ENCODE measurements around the gene OR10R2. TPM values are rescaled to one million over a fixed set of nuclear protein-coding genes. Genes with fewer than 3 reads are reported as not detected.
A peak's percentile ranks its signal among the peaks of the same experiment; 100 is the strongest.

Gene OR10R2
- total and polyA plus RNA-seq, 2 experiments from 2014 or later, result not detected

GRCh38 chr1:158493054-158493453, 21.0 kb downstream of the OR10R2 start:
- H4K20me1 ChIP-seq (ENCODE audit: insufficient read depth, poor library complexity, severe bottlenecking), result no peaks in the 10 kb centered on the region
- TF ChIP-seq CTCF (IDR thresholded peaks at IDR 0.05; ENCODE audit: poor library complexity) (no peak), EZH2phosphoT487 (IDR thresholded peaks at IDR 0.05; ENCODE audit: low read depth, severe bottlenecking, unreplicated experiment) (no peak), EZH2 (IDR thresholded peaks at IDR 0.05; ENCODE audit: borderline replicate concordance) (no peak)
- no peaks in the 10 kb centered on the region for H3K36me3 ChIP-seq (replicated peaks; ENCODE audit: insufficient read depth, low read depth)
- no peaks in the 10 kb centered on the region for H3K79me2 ChIP-seq
- H3K4me3 ChIP-seq, result no peak overlapping the region
- H3K9me3 ChIP-seq (ENCODE audit: low read depth), result no peaks in the 10 kb centered on the region
- H3K4me2 ChIP-seq, result no peak overlapping the region
- DNase-seq (ENCODE audit: low spot score), result no peak
- H3K4me1 ChIP-seq (ENCODE audit: insufficient read depth), result no peaks in the 10 kb centered on the region
- no peaks in the 10 kb centered on the region for H3K9me2 ChIP-seq (replicated peaks; ENCODE audit: insufficient read depth)
- H3K27me3 ChIP-seq, result no peaks in the 10 kb centered on the region
- WGBS (ENCODE audit: low lambda C conversion rate, missing lambda C conversion rate), result 80% methylated on average over 3 of the region's 3 CpGs
- H2AFZ ChIP-seq, result no peak overlapping the region
- H3K27ac ChIP-seq, result no peak overlapping the region

DNA sequence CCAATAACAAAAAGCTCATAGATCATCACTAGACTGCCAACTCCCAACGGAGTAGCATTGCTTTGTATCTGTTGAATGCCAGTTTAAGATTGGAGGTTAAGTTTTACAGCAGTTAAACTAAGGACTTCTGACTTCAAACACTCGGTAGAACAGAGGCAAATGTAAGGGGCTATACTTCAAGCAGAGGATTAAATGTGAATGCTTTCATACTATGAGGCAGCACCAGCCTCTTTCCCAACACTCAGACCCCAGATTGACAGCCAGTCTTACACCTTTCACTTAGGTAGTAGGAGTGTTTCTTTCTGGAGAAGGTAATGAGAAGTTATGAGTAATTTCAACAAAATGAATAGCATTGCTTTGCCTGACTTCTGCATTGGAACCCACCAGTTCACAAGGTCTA, 22.8 kb downstream of the OR10R2 start:
- Histone ChIP-seq H3K4me2 (no peak overlapping the region), H2AFZ (no peak overlapping the region), H4K20me1 (ENCODE audit: insufficient read depth, poor library complexity, severe bottlenecking) (no peaks in the 10 kb centered on the region), H3K9me2 (replicated peaks; ENCODE audit: insufficient read depth) (no peaks in the 10 kb centered on the region), H3K36me3 (replicated peaks; ENCODE audit: insufficient read depth, low read depth) (no peaks in the 10 kb centered on the region), H3K27ac (no peak overlapping the region), H3K4me3 (no peak overlapping the region), H3K9me3 (ENCODE audit: low read depth) (no peaks in the 10 kb centered on the region), H3K4me1 (ENCODE audit: insufficient read depth) (no peaks in the 10 kb centered on the region), H3K79me2 (no peaks in the 10 kb centered on the region), H3K27me3 (no peaks in the 10 kb centered on the region)
- no peak for DNase-seq (ENCODE audit: low spot score)
- TF ChIP-seq EZH2phosphoT487 (IDR thresholded peaks at IDR 0.05; ENCODE audit: low read depth, severe bottlenecking, unreplicated experiment) (no peak), EZH2 (IDR thresholded peaks at IDR 0.05; ENCODE audit: borderline replicate concordance) (no peak), CTCF (IDR thresholded peaks at IDR 0.05; ENCODE audit: poor library complexity) (no peak)
- WGBS (ENCODE audit: low lambda C conversion rate, missing lambda C conversion rate), result 60% methylated on average over 2 of the region's 2 CpGs

GRCh38 chr1:158496374-158496773, 24.4 kb downstream of the OR10R2 start:
- peak; percentile 19 for DNase-seq (ENCODE audit: low spot score)
- Histone ChIP-seq H3K9me3 (ENCODE audit: low read depth) (no peaks in the 10 kb centered on the region), H3K4me1 (ENCODE audit: insufficient read depth) (no peaks in the 10 kb centered on the region), H3K4me2 (no peak overlapping the region), H3K79me2 (no peaks in the 10 kb centered on the region), H3K27me3 (no peaks in the 10 kb centered on the region), H4K20me1 (ENCODE audit: insufficient read depth, poor library complexity, severe bottlenecking) (no peaks in the 10 kb centered on the region), H3K27ac (no peak overlapping the region), H3K9me2 (replicated peaks; ENCODE audit: insufficient read depth) (no peaks in the 10 kb centered on the region), H2AFZ (no peak overlapping the region), H3K4me3 (no peak overlapping the region), H3K36me3 (replicated peaks; ENCODE audit: insufficient read depth, low read depth) (no peaks in the 10 kb centered on the region)
- WGBS (ENCODE audit: low lambda C conversion rate, missing lambda C conversion rate), result 41% methylated on average over 2 of the region's 2 CpGs
- TF ChIP-seq CTCF (IDR thresholded peaks at IDR 0.05; ENCODE audit: poor library complexity), result peak; percentile 42
- no peak for TF ChIP-seq EZH2 (IDR thresholded peaks at IDR 0.05; ENCODE audit: borderline replicate concordance)
- TF ChIP-seq EZH2phosphoT487 (IDR thresholded peaks at IDR 0.05; ENCODE audit: low read depth, severe bottlenecking, unreplicated experiment), result no peak
